Measurements from ENCODE around the gene EFNA2.

Gene EFNA2

DNA sequence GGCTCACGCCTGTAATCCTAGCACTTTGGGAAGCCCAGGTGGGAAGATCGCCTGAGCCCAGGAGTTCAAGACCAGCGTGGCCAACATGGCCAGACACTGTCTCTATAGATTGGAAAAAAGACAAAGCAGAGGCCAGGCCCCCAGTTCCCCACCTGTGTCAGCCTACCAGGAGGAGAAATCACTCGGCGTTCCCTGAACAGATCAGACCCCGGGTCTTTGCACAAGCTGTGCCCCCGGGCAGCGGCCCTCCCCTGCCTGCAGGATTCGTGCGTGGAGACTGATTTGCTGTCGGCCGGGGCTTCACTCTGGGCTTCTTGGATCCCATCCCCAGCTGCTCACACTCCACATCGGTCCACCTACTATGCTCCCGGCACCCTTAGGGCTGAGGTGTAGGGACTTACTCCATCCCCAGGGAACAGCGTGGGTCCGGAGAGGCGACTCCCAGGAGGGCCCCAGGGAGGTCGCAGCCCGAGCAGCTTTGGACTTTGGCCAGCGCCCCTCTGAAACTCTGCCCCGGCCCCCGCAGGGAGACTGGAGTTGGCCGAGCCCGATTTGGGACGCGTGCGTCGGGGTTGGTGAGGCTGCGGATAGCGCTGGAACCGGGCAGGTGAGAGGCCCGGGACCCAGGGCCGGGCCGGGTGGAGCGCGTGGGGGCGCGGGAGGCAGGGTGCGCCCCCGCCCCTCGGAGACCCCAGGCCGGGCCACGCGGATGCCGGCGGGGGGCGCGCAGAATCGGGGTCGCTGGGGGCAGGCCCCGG is 515 bp upstream of the EFNA2 start:
- DNase-seq: no peak

DNA sequence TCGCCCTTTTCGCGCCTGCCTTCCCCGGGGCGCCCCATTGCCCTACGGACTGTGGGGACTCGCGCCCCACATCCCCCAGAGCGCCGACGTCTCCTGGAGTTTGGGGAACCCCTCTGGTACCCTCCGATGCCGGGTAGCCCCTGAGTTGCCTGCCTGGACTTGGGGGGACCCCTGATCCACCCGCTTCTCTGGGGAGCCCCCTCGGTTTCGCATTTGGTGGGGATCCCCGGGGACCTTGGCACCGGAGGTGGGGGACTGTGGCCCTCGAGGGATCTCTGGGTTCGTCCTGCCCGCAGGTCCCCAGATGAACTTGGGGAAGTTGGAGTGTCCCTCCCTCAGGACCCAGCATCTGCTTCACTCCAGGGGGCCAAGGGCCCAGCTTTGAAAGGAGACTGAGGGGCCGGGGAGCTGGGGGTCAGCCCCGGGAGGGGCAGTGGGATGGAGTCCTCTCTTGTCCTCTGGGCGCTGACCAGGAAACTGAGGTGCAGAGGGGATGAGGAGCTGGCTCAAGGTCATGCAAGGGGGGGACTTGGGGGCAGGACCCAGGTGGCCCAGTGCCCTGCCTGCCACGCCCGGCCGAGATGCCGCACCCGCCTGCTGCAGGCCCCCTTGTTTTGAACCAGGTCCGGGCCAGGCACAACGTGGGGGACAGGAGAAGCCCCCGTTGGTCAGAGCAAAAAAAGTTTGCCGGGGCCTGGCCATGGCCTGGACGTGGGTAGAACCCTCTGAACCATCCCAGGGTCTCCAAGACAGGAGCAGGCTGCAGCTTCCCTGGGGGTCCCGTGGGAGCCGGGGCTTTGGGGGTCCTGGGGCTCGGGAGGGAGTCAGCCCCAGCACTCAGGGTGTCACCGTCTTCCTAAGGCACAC is 1.0 kb downstream of the EFNA2 start:
- DNase-seq: no peak

DNA sequence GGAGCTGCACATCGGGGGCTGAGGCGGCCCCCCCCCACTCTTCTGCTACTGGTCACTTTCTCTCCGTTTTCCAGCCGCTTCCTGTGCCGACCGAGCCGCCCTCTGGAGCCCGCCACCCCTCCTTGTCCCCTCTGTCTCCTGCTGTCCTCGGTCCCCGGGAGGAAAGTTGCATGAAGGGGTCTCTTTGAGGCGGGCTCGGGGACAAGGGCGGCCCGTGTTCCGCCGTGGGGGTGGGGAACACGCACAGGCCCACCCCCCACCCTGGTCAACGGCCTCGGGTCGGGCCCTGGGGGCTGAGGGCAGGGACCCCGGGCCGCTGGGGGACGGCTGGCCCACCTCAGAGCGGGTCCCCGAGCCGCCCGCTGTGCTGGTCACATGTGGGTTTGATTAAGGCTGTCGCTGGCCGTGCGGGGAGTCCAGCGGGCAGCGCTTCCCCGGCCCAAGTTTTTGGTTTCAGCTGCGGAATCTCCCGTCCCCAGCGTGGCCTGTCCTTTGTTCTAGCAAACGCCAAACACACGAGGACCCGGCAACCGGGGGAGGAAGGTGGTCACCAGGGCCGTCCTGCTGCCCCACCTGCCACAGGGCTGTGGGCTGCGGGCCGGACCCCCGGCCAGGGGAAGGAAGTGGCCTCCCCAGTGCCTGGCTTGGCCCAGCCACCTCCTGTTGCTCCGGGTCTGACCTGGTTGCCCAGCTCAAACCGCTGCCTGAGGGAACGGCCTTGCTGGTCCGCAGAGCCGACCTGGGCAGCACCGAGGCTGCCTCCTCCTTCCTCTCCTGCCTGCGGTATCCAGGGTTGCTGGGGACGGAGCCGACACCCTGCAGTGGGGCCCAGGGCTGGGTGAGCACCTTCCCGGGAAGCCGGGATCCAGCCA is 1.9 kb downstream of the EFNA2 start:
- DNase-seq: no peak

DNA sequence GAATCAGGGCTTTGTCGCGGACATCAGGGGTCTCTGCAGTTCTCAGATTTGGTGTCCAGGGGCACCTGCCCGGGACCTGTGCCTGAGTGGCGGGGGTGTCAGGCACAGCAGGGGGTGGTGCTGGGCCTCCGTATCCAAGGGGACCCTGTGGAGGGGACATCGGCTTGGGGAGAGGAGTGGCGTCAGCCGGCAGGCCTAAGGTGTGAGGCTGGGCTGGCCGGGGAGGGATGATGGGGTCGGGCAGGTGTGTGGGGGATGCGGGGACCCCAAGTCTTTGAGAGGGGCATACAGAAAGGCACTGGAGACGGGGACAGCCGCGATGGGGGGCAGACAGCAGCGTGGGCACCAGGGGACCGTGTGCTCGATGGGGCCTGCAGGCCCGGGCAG is 2.5 kb downstream of the EFNA2 start:
- DNase-seq: no peak

DNA sequence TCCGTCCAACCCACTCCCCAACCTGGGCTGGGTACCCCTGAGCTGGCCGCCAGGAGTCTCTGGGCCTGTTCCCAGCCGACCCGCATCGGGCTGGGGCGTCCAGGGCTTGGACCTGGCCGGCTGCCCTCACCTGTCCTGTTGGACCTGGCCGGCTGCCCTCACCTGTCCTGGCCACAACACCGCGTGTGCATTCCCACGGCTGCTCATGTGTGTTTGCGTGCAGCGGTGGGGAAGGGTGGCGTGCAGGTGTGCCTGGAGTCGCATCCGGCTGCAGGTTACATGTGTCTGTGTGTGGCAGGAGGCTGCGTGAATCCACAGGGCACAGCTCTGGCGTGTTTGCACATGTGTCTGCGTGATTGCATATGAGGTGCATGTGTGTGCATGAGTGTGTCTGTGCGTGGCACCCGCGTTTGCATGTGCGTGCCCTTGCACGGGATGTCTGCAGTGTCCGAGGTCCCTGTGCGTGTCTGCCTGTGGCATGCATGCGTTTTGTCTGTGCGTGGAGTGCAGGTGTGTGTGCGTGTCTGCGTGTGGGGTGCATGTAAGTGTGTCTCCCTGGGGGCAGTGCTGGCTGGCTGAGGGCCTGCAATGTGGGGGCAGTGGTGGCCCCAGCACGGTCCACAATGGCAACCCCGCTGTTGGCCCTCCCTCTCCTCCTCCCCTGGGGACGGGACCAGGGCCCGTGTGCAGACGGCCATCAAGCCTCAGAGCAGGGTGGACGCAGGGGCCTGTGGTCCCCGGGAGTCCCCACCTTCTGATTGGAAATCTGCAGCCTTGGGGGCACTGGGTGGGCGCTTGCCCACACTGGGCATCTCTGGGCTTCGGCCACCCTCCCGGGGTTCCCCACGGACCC is 3.4 kb downstream of the EFNA2 start:
- DNase-seq: no peak

DNA sequence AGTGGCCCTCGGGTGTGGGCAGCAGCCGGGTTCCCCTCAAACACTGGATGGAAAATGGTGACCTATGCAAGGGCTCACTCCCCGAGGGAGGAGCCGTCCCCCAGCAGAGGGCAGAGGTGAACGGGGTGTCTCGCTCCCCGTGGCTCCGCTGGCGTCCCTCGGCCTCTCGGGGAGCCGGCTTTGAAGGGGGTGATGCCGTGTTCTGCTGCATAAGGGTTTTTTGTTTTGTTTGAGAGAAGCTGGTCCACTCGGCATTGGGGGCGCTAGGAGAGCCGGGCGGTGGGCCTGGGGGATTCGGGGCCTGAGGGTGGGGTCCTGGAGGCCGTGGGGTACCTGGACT is 4.0 kb downstream of the EFNA2 start:
- no peak for DNase-seq

DNA sequence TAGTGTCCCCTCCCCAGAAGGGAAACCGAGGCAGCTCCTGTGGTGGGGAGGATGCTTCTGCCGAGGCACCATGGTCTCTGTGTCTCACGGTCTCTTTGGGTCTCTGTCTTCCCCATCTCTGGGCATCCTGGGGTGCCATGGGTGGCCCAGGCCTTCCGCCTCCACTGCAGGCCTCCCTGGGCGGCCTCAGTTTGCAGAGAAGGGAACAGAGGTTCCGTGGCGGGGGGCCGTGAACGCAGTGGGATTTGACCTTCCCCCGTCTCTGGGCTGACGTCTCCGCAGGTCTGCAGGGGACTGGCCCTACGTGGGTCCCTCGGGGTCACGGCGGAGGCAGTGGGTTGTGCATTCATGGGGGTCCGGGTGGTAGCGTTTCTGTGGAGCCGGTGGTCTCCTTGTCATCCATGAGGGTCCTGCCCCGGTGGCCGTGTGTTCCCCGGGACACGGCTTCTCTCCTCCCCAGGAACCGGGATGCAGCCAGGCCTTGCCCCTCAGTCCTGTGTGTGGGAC is 4.6 kb downstream of the EFNA2 start:
- no peak for DNase-seq

DNA sequence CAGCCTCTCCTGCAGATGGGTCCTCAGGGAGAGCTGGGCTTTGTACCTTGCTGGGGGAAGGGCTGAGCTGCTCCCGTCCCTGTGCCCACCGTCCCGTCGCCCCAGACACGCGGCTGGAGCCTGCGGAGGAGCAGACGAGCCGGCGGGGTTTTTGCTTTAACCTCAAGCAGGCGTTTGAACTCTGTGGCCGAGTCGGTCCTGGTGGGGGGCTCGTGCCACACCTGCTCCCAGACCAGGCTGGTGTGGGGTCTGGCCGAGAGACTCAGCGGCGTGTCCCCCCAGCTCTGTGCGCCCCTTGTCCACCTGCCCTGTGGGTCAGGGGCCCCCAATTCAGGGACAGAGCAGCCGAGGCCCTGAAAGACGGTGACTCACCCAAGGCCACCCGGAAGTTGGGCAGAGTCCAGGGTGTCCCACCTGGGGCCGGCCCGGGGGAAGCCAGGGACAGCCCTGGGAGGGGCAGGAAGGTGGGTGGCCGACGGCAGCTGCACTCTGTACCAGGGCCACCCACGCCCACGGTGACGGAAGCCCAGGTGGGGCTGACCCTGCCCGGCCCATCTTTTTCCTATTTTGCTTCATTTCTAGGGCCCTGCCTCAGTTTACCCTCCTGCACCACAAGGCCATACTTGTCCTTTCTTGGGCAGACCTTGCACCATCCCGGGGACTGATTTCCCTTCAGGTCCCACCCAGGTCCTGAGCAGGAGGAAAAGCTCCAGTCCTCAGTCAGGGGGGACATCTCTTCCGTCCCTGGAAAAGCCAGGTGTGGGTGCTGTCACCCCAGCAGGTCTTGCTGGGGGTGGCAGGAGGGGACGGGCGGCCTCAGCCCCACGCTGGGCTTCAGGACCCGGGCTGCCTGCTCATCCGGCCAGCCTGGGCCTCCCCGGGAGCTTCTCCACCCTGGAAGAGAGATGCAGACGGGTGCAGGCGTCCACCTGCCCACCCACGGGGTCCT is 5.3 kb downstream of the EFNA2 start:
- peak in 1 of 2 donors; percentile 29 for DNase-seq

DNA sequence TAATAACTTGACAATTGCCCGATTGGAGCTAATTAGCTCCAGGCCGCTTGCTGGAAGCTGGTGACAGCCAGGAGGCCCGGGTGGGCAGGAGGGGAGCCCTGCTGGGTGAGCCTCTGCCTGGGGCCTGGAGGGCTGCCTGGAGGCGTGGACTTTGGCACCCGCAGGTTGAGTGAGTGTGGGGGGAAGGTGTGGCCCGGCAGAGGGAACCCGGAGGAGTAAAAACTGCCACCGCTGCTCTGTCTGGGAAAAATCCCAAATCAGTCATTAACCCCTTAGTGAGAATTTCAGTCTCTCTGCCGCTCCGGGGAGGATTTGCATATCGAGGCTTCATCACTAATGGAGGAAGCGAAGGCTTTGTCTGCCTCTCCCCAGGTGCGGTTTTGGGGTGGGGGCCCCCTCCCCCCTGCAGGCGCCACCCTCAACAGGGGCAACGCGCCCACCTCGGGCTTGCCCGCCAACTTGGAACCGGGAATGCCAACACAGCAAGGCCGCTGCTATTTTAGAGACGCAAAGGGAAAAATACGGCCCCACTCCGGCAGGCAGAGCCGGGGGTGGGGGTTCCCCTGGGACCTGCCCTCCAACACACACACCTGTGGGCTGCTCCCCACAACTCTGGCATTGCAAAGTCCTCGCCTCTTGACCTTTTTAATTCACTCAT is 6.2 kb downstream of the EFNA2 start:
- no peak for DNase-seq

DNA sequence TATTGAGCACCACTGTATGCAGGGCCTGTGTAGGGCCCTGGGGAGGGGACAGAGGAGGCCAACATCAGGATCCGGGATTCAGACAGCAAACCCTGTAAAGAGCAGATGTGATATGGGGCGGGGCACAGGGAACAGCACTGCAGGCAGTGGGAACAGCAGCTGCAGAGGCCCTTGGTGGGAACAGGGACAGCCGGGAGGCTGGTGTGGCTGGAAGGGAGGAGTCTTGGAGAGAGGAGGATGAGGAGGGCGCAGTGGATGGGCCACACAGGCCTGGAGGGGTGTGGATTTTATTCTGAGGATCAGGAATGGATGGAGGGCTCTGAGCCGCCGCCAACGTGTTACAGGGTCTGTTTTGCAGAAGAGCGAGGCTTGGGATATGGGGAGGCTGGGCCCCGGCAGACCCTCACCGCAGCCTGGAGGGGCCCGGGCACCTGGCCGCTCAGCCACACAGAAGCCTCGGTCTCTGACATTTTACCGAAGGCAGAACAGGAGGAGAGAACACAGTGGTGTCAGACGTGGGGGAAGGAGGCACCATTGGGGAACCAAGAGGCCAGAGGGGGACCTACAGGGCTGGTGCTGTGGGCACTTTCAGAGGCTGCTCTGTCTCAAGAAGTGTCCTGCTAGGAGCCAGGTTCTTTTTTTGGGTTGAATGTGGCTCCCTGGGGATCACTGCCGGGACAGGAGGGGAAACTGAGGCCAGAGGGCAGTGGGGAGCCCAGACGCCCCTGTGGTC is 6.9 kb downstream of the EFNA2 start:
- DNase-seq: no peak

DNA sequence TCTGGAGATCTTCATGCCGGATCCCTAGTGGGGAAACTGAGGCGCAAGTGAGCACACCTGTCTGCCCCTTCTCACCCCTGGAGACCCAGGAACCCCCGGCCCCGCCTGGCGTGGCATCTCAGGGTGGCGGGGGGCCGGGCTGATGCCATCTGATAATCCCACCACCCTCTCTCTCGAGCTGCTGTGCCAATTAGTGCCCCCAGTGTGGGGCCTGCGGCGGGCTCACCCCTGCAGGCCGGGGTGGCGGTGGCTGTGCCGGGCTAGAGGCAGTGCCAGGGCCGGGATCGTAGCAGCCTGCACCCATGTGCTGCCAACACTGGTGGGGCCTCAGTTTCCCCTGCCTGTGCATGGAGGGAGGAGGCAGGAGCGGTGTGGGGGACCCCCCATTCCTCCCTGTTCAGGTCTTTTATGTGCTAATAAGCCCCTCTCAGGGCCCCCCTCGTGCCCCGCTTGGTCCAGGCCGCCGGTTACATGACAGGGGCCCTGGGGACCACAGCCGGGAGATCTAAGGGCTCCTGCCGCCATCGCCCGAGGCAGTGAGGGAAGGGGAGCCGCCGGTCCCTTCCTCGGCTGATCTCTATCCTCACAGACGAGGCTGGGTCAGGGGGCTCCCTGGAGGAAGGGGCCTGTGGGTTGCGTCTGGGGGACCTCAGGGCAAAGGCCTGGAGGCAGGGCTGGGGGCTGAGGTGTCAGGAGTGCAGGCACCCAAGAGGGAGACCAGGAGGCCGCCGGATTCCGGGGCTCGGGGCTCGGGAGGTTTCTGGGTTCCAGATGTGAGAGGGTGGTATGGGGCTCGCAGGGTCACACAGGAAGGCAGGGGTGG is 8.3 kb downstream of the EFNA2 start:
- no peak for DNase-seq

DNA sequence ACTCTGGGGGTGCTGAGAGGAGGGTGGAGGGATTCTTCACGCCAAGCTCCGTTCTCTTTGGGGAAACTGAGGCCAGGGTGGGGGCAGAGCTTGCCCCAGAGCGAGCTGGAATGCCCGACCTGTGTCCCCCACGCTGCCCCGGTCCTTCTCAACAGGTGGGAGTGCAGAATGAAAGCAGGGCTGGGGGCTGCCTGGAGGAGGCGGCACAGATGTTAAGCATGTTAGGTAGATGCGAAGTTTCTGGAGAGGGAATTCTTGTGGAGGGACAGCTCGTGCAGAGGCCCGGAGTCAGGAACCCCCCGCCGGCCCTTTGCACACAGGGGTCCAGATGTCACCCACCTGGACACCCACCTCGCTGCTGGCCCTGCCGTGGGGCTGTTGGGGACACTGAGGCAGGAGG is 9.0 kb downstream of the EFNA2 start:
- DNase-seq: no peak

DNA sequence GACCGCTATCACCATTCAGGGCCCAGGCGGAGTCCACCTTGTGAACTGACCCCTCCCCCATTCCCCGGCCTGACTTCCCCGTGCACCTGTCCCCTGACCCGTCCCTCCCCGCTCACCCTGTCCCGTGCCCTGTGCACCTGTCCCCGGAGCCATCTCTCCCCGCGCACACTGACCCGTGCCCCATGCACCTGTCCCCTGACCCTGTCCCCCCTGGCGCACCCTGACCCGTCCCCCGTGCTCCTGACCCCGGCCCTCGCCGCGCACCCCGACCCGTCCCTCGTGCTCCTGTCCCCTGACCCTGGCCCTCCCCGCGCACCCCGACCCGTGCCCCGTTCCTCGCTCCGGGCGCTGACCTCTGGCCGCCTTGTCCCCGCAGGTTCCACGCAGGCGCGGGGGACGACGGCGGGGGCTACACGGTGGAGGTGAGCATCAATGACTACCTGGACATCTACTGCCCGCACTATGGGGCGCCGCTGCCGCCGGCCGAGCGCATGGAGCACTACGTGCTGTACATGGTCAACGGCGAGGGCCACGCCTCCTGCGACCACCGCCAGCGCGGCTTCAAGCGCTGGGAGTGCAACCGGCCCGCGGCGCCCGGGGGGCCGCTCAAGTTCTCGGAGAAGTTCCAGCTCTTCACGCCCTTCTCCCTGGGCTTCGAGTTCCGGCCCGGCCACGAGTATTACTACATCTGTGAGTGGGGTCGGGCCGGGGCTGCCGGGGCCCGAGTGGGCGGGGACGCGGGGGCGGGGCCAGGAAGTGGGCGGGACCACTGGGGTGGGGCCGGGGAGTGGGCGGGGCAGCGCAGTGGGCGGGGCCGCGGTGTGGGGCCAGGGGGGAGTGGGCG is 9.7 kb downstream of the EFNA2 start:
- peak; percentile 11 to 35 for DNase-seq

DNA sequence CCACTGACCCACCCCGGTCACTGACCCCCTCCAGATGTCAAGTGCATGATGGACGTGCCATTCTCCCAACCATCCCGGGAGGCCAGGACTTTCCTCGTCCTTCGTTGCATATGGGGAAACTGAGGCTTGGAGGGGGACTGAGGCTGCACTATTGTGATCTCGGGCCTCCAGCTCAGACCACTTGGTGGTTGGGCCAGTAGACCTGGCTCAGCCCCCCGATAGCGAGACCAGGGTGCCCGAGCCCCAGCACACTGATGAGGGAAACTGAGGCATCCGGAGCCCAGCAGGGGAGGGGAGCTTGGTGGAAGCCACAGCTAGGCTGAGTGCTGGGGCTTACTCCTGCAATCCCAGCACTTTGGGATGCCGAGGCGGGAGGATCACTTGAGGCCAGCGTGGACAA is 10.4 kb downstream of the EFNA2 start:
- no peak for DNase-seq

DNA sequence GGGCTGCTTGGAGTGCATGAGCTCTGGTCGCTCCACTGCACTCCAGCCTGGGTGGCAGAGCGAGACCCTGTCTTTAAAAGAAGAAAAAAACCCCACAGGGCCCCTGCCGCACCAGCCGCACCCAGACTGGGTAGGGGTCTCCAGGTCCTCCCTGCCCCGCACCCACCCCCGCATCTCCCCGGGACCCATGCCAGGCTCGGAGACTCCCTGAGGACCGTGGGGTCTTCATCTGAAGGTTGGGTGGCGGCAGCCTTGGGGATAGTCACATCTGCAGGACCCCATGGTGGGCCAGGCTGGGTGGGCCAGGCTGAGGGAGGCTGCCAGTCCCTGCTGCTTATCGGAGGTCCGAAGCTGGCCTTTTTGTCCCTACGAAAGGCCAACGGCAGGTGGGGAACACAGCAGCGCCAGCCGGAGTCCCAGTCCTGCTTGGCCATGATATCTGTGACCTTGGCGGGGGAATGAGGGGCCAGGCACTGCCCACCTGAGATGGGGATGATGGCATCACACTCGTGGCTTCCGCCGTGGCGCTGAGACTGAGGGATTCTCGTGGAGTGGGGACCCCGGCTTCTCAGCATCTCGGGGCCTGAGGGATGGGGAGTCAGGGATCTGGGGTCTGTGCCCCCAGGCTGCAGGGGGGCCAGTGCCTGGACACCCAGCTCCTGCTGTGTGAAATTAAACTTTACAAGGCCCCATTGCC is 11.1 kb downstream of the EFNA2 start:
- DNase-seq: no peak

DNA sequence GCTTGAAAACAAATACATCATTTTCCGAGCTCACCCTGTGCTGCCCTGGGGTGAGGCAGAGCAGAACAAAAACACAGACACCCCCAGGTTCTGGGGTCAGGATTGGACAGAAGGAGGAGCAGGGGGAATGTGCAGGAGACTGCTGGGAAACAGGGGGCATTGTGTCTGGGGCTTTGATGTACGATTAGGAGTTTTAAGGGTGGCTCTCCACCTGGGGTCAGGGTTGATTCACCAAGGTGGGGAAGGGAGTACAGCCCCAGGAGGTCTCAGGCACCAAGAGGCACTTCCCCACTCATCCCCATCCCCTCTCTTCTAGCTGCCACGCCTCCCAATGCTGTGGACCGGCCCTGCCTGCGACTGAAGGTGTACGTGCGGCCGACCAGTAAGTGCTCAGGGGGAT is 12.6 kb downstream of the EFNA2 start:
- DNase-seq: no peak

DNA sequence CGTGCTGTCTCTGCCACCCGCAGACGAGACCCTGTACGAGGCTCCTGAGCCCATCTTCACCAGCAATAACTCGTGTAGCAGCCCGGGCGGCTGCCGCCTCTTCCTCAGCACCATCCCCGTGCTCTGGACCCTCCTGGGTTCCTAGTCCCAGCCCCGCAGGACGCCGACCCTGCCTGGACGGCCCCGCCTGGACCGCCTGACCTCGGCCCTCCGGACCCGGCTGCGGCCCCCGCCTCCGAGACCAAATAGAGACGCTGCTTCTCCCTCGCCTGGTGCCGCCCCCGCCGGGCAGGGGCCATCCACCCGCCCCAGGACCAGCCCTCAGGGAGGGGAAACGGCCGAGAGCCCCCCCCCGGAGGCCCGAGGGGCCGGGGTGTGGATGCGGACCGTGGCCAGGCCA is 14.1 kb downstream of the EFNA2 start:
- no peak for DNase-seq
